Activated CD4-positive, alpha-beta T cell treated with anti-CD3 and anti-CD28 coated beads for 36 hours (primary cell): ENCODE measurements around the gene PHOX2A. TPM values are rescaled to one million over a fixed set of nuclear protein-coding genes. Genes with fewer than 3 reads are reported as not detected.
A peak's percentile ranks its signal among the peaks of the same experiment; 100 is the strongest.
"Not testable (repeated sequence)": the region's sequence is repeated elsewhere in the genome, so short reads cannot be mapped to it uniquely, and the experiment has no call there.

Source experiments
- ATAC-seq: fragments of 200-7000 bp; cut with Tn5 transposase; one replicate; pipeline ENCODE4 v1.10.0; 2021; ENCODE audit warnings: mild to moderate bottlenecking, moderate library complexity
- CTCF ChIA-PET: fragments of 350-600 bp; sonication (Branson Sonifier 250); formaldehyde crosslinking; loops from one replicate; lab custom pipeline; 2021; ENCODE audit warnings: antibody characterized with exemption; lab: Charles Lee
- POLR2A ChIA-PET: fragments of 350-600 bp; sonication (Branson Sonifier 250); formaldehyde crosslinking; loops from one replicate; lab custom pipeline; 2021; ENCODE audit warnings: antibody characterized with exemption, inconsistent platforms; lab: Charles Lee
- DNase-seq: peaks from one replicate; pipeline ENCODE4 v3.0.0-alpha.2; 2020
- H3K27ac Mint-ChIP-seq: one replicate; pipeline ENCODE4 v1.8.0; 2021; ENCODE audit warnings: mixed read lengths
- H3K27me3 Mint-ChIP-seq: one replicate; pipeline ENCODE4 v1.8.0; 2021; ENCODE audit warnings: mixed read lengths
- H3K36me3 Mint-ChIP-seq: one replicate; pipeline ENCODE4 v1.8.0; 2021; ENCODE audit warnings: low read depth, mixed read lengths
- H3K4me1 Mint-ChIP-seq: one replicate; pipeline ENCODE4 v1.8.0; 2021; ENCODE audit warnings: mixed read lengths
- H3K4me3 Mint-ChIP-seq: one replicate; pipeline ENCODE4 v1.8.0; 2021; ENCODE audit warnings: mild to moderate bottlenecking, moderate library complexity, mixed read lengths
- H3K9me3 Mint-ChIP-seq: one replicate; pipeline ENCODE4 v1.8.0; 2021; ENCODE audit warnings: low read depth, mixed read lengths
- intact Hi-C, 2 experiments: fragments of 100-400 bp; cut with DNase I in 1 of 2; cut with micrococcal nuclease in 1 of 2; formaldehyde crosslinking; loops; one replicate each; pipeline versions ENCODE4 v1.14.2 to v1.15.1; 2022 to 2024; cut with DNase I, micrococcal nuclease
- total RNA-seq, 2 experiments: library from RNA; stranded (reverse); gene quantifications; one replicate each; pipeline ENCODE4 v1.2.3, GENCODE V29; 2021

The PHOX2A gene
- total RNA-seq = not detected

DNA sequence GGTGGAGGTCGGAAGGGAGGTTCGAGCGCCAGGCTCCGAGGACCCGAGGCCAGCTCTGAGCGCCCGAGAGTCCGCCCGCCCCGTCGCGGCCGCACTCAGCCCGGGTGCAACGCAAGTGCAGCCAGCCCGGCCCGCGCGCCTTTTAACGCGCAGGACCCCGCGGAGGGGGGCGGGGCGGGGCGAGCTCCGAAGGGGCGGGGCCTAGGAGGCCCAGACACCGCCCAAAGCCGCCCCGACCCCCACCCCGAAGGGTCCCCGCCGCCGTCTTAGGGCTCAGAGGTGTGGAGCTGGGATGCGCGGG, at the start of gene PHOX2A:
Gene PHOX2A, minus strand, starts transcription at position 117 of the 301 bp plus-strand sequence. CDS start 172 bp downstream, outside the sequence.
- H3K4me1 Mint-ChIP-seq = peaks cover 20% of the 10 kb centered on the region
- no peak within 1 kb of the TSS for H3K4me3 Mint-ChIP-seq
- no peaks in the 10 kb centered on the region for H3K9me3 Mint-ChIP-seq
- CTCF ChIA-PET = no interaction called here
- peaks cover 44% of the 10 kb centered on the region for H3K27me3 Mint-ChIP-seq
- DNase-seq = no peak
- intact Hi-C loops = loop anchor here in 1 of 2 experiments (5.0 kb wide), 2 partner anchors 168 to 188 kb away; partner anchors contain the start of gene CLPB
- no peaks in the 10 kb centered on the region for H3K36me3 Mint-ChIP-seq
- H3K27ac Mint-ChIP-seq = no peak within 1 kb of the TSS
- ATAC-seq = no peak
- POLR2A ChIA-PET = no interaction called here

DNA sequence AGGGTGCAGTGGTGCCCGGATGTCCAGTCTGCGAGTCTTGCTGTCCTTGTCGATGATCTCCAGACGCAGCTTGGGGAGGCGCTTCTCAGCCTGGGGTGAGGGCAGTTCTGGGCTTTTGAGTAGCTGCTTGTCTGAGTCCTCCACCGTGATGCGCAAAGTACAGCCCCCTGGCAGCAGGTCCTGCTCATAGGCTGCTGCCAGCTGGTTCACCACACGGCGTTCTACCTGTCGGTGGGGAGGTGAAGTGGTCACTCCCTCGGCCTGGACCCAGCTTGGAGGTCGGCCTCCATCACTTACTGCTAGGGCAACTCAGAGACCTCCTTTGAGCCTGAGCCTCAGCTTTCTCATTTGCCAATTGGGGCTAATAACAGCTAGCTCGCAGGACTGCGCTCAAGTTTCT, 49.4 kb upstream of the PHOX2A start:
- intact Hi-C loops = no loop called here
- no peak overlapping the region for H3K27ac Mint-ChIP-seq
- ATAC-seq (no peak), DNase-seq (no peak)
- no peaks in the 10 kb centered on the region for H3K27me3 Mint-ChIP-seq
- H3K4me1 Mint-ChIP-seq = no peaks in the 10 kb centered on the region
- no peaks in the 10 kb centered on the region for H3K9me3 Mint-ChIP-seq
- CTCF ChIA-PET = interaction anchor here (0.7 to 3.8 kb wide), 2 partner anchors 137 to 141 kb away, joined by 3 to 24 read pairs; partner anchors contain the start of gene CLPB
- H3K4me3 Mint-ChIP-seq = no peak overlapping the region
- H3K36me3 Mint-ChIP-seq = peaks cover 2% of the 10 kb centered on the region
- POLR2A ChIA-PET = no interaction called here

DNA sequence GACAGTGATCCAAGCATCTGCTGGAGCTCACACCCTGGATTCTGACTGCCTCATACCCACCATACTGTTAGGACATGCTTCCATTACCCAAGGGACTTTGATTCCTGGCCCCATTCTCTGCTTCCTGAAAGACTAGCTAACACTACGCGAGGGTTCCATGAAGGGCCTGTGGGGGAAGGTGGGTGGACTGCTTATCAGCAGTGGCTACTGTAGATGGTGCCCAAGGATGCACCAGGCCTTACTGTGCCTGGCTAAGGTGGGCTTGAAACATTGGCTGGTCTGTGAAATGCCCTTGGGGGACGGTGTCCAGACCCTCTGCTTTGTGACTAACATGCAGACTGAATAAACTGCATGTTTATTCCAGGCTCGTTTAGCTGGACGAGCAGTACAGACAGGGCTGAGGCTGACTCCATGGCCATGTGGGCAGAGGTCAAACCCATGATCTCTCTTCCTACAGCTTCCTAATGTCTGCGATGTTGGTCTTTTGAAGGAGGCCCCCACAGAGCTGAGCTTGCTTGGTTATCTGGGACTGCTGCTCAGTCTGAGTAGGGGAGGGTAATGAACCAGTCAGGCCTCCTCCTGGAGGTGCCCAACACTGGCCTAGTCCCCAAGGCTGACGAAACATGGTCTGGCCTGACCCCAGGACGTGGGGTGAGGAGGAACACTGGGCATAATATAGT, 48.3 kb upstream of the PHOX2A start:
- ATAC-seq = no peak
- no peak overlapping the region for H3K4me3 Mint-ChIP-seq
- CTCF ChIA-PET = interaction anchor here (0.7 to 3.8 kb wide), 7 partner anchors 34 to 816 kb away, joined by 3 to 24 read pairs (median 3); no protein-coding TSS in a partner anchor
- no peaks in the 10 kb centered on the region for H3K4me1 Mint-ChIP-seq
- no peak for DNase-seq
- intact Hi-C loops = no loop called here
- H3K27me3 Mint-ChIP-seq = no peaks in the 10 kb centered on the region
- H3K36me3 Mint-ChIP-seq = peaks cover 2% of the 10 kb centered on the region
- H3K9me3 Mint-ChIP-seq = no peaks in the 10 kb centered on the region
- no peak overlapping the region for H3K27ac Mint-ChIP-seq
- POLR2A ChIA-PET = no interaction called here

DNA sequence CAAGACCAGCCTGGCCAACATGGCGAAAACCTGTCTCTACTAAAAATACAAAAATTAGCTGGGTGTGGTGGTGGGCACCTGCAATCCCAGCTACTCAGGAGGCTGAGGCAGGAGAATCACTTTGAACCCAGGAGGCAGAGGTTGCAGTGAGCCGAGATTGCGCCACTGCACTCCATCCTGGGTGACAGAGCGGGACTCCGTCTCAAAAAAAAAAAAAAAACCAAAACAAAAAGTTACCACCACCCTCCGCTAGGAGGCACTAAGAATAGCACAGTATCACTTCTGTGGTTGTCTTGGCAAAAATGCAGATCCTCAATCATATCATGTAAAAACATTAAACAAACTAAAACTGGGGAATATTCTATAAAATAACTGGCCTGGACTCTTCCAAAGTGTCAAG, 46.8 kb upstream of the PHOX2A start:
- DNase-seq (peak; percentile 18), ATAC-seq (peak; percentile 57)
- POLR2A ChIA-PET, H3K36me3 Mint-ChIP-seq, H3K4me1 Mint-ChIP-seq, H3K4me3 Mint-ChIP-seq, H3K27me3 Mint-ChIP-seq, H3K9me3 Mint-ChIP-seq, H3K27ac Mint-ChIP-seq: not testable (repeated sequence)
- CTCF ChIA-PET = interaction anchor here (0.6 to 2.3 kb wide), 8 partner anchors 8 to 209 kb away, joined by 3 to 18 read pairs (median 4); no protein-coding TSS in a partner anchor
- intact Hi-C loops = loop anchor here (1.0 kb wide), 2 partner anchors 124 to 141 kb away; no protein-coding TSS in a partner anchor

DNA sequence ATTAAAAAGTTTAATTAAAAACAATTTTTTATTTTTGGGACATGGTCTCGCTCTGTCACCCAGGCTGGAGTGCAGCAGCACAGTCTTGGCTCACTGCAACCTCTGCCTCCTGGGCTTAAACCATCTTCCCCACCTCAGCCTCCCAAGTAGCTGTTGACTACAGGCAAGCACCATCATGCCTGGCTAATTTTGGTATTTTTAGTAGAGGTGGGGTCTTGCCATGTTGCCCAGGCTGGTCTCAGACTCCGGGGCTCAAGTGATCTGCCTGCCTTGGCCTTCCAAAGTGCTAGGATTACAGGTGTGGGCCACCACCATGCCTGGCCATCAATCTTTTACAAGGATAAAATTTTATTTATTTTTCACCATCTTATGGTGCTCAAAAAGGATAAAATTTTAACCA, 43.3 kb upstream of the PHOX2A start:
- intact Hi-C loops = no loop called here
- DNase-seq (no peak), ATAC-seq (no peak)
- Mint-ChIP-seq H3K9me3 (no peaks in the 10 kb centered on the region), H3K36me3 (no peaks in the 10 kb centered on the region), H3K4me1 (no peaks in the 10 kb centered on the region), H3K27ac (no peak overlapping the region), H3K4me3 (no peak overlapping the region), H3K27me3 (peaks cover 14% of the 10 kb centered on the region)
- ChIA-PET POLR2A (no interaction called here), CTCF (no interaction called here)

DNA sequence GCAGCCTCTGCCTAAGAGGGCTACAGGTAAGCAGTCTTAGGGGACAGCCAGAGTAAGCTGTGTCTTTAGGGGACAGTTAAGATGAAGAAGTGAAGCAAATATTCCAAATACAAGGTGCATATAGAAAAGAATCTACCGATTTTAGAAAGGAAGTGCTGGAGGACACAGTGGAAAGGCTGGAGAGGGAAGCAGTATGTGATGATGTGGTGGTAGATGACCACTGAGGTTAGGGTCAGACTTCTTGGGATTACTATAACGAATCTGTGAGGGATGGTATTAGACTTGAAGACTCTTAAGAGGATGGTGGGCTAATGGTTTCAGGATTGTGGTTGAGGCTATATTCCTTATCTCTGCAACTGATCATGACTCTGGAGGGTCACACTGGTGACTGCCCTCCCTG, 40.0 kb upstream of the PHOX2A start:
- Mint-ChIP-seq H3K27ac (no peak overlapping the region), H3K27me3 (peaks cover 24% of the 10 kb centered on the region), H3K9me3 (peaks cover 8% of the 10 kb centered on the region), H3K4me3 (no peak overlapping the region), H3K36me3 (no peaks in the 10 kb centered on the region), H3K4me1 (no peaks in the 10 kb centered on the region)
- intact Hi-C loops = no loop called here
- ChIA-PET POLR2A (no interaction called here), CTCF (no interaction called here)
- ATAC-seq (no peak), DNase-seq (no peak)

DNA sequence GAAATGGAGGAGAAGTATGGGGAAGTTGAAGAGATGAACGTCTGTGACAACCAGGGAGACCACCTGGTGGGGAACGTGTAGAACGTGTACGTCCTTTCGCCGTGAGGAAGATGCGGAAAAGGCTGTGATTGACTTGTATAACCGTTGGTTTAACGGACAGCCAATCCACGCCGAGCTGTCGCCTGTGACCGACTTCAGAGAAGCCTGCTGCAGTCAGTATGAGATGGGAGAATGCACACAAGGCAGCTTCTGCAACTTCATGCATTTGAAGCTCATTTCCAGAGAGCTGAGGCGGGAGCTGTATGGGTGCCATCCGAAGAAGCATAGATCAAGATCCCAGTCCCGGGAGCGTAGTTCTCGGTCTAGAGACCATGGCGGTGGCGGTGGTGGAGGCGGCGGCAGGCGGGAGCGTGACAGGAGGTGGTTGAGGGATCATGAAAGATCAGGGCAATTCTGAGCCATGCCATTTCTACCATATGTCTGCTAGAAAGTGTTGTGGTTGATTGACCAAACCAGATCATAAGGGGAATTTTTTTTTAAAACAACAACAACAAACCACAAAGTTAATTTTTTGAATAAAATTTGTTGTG, 36.8 kb upstream of the PHOX2A start:
- Mint-ChIP-seq H3K4me1 (no peaks in the 10 kb centered on the region), H3K4me3 (no peak overlapping the region), H3K36me3 (no peaks in the 10 kb centered on the region), H3K27me3 (peaks cover 24% of the 10 kb centered on the region), H3K9me3 (peaks cover 8% of the 10 kb centered on the region), H3K27ac (peak overlapping the region; percentile 10)
- ChIA-PET POLR2A (no interaction called here), CTCF (no interaction called here)
- DNase-seq = no peak
- intact Hi-C loops = no loop called here
- ATAC-seq = no peak

DNA sequence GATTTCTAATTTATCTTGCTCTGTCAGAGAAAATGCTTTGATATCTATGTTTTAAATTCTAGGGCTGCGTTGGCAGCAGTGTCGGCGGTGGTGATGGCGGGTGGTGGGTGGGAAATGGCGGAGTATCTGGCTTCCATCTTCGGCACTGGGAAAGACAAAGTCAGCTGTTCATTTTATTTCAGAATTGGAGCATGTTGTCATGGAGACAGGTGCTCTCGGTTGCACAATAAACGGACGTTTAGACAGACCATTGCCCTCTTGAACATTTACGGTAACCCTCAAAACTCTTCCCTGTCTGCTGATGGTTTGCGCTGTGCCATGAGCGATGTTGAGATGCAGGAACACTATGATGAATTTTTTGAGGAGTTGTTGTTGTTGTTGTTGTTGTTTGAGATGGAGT, 36.1 kb upstream of the PHOX2A start:
- POLR2A ChIA-PET = no interaction called here
- Mint-ChIP-seq H3K27ac (no peak overlapping the region), H3K27me3 (peaks cover 24% of the 10 kb centered on the region), H3K4me3 (no peak overlapping the region), H3K9me3 (peaks cover 8% of the 10 kb centered on the region), H3K4me1 (no peaks in the 10 kb centered on the region), H3K36me3 (no peaks in the 10 kb centered on the region)
- no peak for ATAC-seq
- CTCF ChIA-PET = no interaction called here
- intact Hi-C loops = no loop called here
- no peak for DNase-seq

DNA sequence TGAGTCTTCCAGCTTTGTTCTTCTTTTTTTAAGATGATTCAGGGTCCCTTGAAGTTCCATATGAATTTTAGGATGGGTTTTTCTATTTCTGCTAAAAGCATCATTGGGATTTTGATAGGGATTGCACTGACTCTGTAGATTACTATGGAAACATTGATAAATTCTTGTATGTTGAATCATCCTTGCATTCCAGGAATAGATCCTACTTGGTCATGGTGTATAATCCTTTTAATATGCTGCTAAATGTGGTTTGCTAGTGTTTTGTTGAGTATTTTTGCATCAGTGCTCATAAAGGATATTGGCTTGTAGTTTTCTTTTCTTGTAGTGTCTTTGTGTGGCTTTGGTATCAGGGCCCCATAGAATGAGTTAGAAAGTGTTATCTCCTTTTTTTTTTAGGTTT, 34.9 kb upstream of the PHOX2A start:
- no peaks in the 10 kb centered on the region for H3K4me1 Mint-ChIP-seq
- ChIA-PET CTCF (no interaction called here), POLR2A (no interaction called here)
- no peak for DNase-seq
- H3K4me3 Mint-ChIP-seq = no peak overlapping the region
- peaks cover 21% of the 10 kb centered on the region for H3K27me3 Mint-ChIP-seq
- intact Hi-C loops = no loop called here
- ATAC-seq = no peak
- no peaks in the 10 kb centered on the region for H3K36me3 Mint-ChIP-seq
- H3K27ac Mint-ChIP-seq = no peak overlapping the region
- peaks cover 8% of the 10 kb centered on the region for H3K9me3 Mint-ChIP-seq

DNA sequence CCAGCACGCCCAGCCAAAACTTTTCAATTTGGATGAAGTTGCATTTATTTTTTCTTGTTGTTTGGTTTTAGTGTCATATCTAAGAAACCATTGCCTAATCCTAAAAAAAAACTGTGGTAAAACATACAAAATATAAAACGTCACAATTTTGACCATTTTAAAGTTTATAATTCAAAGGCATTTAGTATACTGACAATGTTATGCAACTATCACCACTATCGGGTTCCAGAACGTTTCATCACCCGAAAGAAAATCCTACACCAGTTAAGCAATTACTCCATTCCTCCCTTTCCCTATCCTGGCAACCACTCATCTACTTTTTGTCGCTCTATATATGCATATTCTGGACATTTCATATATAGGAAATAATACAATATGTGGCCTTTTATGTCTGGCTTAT, 30.5 kb upstream of the PHOX2A start:
- Mint-ChIP-seq H3K4me3 (no peak overlapping the region), H3K27ac (no peak overlapping the region), H3K9me3 (no peaks in the 10 kb centered on the region), H3K27me3 (peaks cover 5% of the 10 kb centered on the region), H3K4me1 (peaks cover 11% of the 10 kb centered on the region), H3K36me3 (no peaks in the 10 kb centered on the region)
- DNase-seq (no peak), ATAC-seq (no peak)
- intact Hi-C loops = loop anchor here in 1 of 2 experiments (5.0 kb wide), 1 partner anchor 52 kb away; the partner anchor contains the start of gene INPPL1
- POLR2A ChIA-PET = no interaction called here
- CTCF ChIA-PET = no interaction called here

DNA sequence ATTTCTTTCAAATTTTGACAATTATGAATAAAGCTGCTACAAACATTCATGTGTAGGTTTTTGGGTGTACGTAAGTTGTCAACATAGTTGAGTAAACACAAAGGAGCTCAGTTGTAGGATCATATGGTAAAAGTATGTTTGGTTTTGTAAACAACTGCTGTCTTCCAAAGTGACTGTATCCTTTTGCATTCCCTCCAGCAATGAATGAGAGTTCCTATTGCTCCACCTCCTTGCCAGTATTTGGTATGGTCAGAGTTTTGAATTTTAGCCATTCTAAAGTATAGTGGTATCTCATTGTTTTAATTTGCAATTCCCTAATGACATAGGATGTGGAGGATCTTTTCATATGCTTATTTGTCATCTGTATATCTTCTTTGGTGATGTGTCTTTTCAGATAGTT, 28.0 kb upstream of the PHOX2A start:
- Mint-ChIP-seq H3K27me3 (peaks cover 9% of the 10 kb centered on the region), H3K4me3 (no peak overlapping the region), H3K9me3 (no peaks in the 10 kb centered on the region), H3K27ac (no peak overlapping the region), H3K4me1 (peaks cover 11% of the 10 kb centered on the region), H3K36me3 (no peaks in the 10 kb centered on the region)
- POLR2A ChIA-PET = no interaction called here
- intact Hi-C loops = loop anchor here in 1 of 2 experiments (5.0 kb wide), 1 partner anchor 50 kb away; the partner anchor contains the start of gene INPPL1
- CTCF ChIA-PET = no interaction called here
- DNase-seq (no peak), ATAC-seq (no peak)
